ENCODE measurements around the gene PNPLA8. TPM values are rescaled to one million over a fixed set of nuclear protein-coding genes. Genes with fewer than 3 reads are reported as not detected.

Gene PNPLA8, protein sequence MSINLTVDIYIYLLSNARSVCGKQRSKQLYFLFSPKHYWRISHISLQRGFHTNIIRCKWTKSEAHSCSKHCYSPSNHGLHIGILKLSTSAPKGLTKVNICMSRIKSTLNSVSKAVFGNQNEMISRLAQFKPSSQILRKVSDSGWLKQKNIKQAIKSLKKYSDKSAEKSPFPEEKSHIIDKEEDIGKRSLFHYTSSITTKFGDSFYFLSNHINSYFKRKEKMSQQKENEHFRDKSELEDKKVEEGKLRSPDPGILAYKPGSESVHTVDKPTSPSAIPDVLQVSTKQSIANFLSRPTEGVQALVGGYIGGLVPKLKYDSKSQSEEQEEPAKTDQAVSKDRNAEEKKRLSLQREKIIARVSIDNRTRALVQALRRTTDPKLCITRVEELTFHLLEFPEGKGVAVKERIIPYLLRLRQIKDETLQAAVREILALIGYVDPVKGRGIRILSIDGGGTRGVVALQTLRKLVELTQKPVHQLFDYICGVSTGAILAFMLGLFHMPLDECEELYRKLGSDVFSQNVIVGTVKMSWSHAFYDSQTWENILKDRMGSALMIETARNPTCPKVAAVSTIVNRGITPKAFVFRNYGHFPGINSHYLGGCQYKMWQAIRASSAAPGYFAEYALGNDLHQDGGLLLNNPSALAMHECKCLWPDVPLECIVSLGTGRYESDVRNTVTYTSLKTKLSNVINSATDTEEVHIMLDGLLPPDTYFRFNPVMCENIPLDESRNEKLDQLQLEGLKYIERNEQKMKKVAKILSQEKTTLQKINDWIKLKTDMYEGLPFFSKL
- total RNA-seq = 36.3 and 37.2 TPM in 2 replicates

DNA sequence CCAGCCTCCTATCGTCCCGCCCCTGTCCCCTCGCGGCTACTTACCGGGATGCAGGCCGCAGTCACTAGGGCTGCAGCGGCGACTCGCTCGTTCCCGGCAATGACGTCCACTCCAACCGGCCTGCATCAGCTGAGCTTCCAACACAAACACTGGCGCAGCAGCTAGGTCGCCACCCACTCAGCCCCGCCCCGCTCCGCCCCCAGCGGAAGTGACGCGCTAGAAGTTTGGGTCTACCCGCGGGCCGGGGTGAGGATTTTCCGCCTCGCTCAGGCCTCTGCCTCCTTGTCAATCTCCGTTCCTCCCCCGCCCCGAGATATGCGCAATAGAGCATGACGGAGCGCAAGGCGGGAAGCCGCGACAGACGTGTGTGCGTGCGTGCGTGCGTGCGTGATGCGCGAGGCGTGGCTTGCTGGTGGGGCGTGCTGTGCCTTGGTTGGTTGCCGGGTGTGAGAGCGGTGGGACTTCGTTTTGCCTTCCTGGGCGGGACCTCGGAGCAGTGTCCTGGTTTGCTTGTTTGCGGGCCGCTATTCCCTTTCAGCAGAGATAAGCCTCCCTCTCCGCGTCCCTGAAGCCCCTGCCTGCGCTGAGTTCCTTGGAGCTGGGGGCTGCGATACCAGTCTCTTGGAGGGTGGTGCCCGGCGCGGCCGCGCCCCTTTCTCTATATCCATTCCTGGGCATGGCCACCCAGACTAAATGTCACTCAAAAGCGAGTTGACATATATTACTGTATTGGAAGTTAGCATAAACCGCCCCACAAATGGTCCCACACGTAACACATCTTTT is at the start of gene PNPLA8:
Gene PNPLA8, minus strand, starts transcription at position 151 of the 783 bp plus-strand sequence. CDS start 10,644 bp downstream, outside the sequence.

DNA sequence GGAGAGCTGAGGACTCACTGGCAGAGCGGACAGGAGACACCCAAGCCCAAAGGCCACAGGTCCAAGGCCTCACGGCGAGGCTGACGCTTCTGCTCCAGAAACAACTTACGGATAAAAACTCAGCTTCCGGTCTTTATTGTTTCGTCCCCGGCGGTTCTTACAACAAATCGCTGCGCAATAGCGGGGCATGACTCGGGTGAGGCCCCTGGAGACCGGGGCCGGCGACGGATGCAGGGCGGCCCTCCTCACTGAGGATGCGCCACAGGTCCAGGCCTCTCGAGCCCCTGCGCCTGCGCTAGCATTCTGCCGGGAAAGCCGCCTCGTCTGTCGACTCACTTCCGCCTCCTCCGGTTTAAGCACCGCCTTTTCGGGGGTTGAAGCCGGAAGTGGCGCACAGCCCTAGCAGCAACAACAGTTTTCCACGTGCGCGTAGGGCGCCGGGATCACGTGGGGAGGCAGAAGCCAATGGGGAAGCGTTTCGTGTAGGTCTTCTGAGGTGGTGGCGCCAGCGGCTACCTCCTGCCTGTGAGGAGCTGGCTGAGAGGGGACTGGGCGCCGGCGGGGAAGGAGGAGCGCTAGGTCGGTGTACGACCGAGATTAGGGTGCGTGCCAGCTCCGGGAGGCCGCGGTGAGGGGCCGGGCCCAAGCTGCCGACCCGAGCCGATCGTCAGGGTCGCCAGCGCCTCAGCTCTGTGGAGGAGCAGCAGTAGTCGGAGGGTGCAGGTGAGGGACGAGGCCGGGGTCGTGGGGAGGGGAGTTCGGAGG is 43.6 kb upstream of the PNPLA8 start, which contains the start of the genes DNAJB9 and THAP5:
Gene DNAJB9, plus strand, starts transcription at position 494 of the 765 bp plus-strand sequence. CDS start 1,853 bp downstream, outside the sequence.
Gene THAP5, minus strand, starts transcription at position 326 of the 765 bp plus-strand sequence. Its CDS starts 137 bp downstream, at position 189.

DNA sequence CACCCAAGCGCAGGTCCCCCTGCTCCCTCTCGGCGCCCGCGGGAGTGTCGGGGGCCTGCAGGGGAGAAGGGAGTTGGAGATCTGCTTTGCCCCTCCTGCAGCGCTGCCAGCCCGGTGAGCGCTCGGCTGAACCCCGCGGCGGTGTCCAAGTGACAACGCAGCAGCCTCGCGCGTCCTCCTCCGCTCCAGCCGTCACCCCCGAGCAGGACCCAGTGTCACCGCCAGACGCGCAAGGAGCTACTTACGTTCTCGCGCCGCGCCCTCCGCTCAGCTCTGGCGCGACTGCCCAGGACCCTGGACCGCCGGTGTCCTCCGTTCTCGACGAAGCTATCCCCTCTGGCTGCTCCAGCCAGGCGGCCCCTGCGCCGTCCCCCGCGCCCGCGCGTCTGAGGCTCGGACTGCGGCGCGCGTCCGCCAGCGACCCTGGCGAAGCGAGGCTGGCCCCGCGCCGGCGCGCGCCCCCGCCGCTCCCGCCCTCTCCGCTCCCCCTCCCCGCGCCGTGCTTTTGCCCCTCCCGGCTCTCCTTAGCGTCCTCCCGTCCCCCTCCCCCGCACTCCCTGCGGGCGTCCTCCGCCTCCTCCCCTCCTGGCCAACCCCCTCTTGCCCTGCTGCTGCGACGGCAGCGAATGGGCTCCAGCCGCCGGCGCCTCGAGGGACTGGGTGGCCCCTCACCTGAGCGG is 69.8 kb downstream of the PNPLA8 start, which contains the start of gene NRCAM:
Gene NRCAM, minus strand, starts transcription at position 439 of the 680 bp plus-strand sequence. CDS start 216,372 bp downstream, outside the sequence.

Other genes with a start within 250 kb of the PNPLA8 start
- gene NRCAM, start 69.7 kb downstream of the PNPLA8 start, total RNA-seq = 0.14 and 0.18 TPM in 2 replicates
- gene THAP5, start 43.6 kb upstream of the PNPLA8 start, total RNA-seq = 20.5 and 21.3 TPM in 2 replicates
- gene DNAJB9, start 43.7 kb upstream of the PNPLA8 start, total RNA-seq = 38.5 and 58.1 TPM in 2 replicates